ENCODE data around the gene HMGN4. TPM values are rescaled to one million over a fixed set of nuclear protein-coding genes. Genes with fewer than 3 reads are reported as not detected.
A peak's percentile ranks its signal among the peaks of the same experiment; 100 is the strongest.

The HMGN4 gene
- total and polyA plus RNA-seq, 9 of the 15 experiments (the other 6 are each of a cell fraction or from before 2014, with no cell fraction given): 35.4 to 134 (median 94.1) TPM

- TF ChIP-seq FOXJ3 (CRISPR knock-in tag; IDR thresholded peaks at IDR 0.05) (no peak), FOXK2 (conservative IDR thresholded peaks at IDR 0.05 in 1 of 2, IDR thresholded peaks at IDR 0.05 in 1 of 2; ENCODE audit: low read depth in 2 of 2) (peak in 1 of 2 experiments; percentile 28; a peak in 1 of 4 replicates), E2F4 (CRISPR knock-in tag; IDR thresholded peaks at IDR 0.05; ENCODE audit: low read depth) (no peak; the same call in 1 of the 2 replicates), MBD1 (CRISPR knock-in tag; IDR thresholded peaks at IDR 0.05) (no peak), SMARCA5 (IDR thresholded peaks at IDR 0.05) (no peak), ZNF354B (CRISPR knock-in tag; IDR thresholded peaks at IDR 0.05) (peak; percentile 73; the same call in 1 of the 2 replicates), PHTF2 (CRISPR knock-in tag; IDR thresholded peaks at IDR 0.05) (no peak), ZMIZ1 (IDR thresholded peaks at IDR 0.05; ENCODE audit: low read depth in 2 of 2, low read length in 2 of 2) (no peak), ELF2 (CRISPR knock-in tag; IDR thresholded peaks at IDR 0.05) (no peak; the same call in none of the 2 replicates), CBX3 (IDR thresholded peaks at IDR 0.05; ENCODE audit: borderline replicate concordance in 1 of 2, low read length in 2 of 2) (peak in 1 of 2 experiments; percentile 79; a peak in 2 of 3 replicates), ZNF347 (CRISPR knock-in tag; IDR thresholded peaks at IDR 0.05; ENCODE audit: low read depth) (peak; percentile 31; the same call in 1 of the 2 replicates), ZBTB17 (CRISPR knock-in tag; IDR thresholded peaks at IDR 0.05) (peak; percentile 81; the same call in 1 of the 2 replicates), IRF2 (CRISPR knock-in tag; IDR thresholded peaks at IDR 0.05) (no peak), MXI1 (IDR thresholded peaks at IDR 0.05; ENCODE audit: low read depth, low read length) (no peak; the same call in 1 of the 2 replicates), TRIM25 (IDR thresholded peaks at IDR 0.05; ENCODE audit: borderline replicate concordance) (no peak), ZNF324 (CRISPR knock-in tag; IDR thresholded peaks at IDR 0.05) (peak; percentile 63; the same call in 1 of the 2 replicates), HEY1 (CRISPR knock-in tag; IDR thresholded peaks at IDR 0.05; ENCODE audit: borderline replicate concordance) (peak; percentile 81), CHD1 (IDR thresholded peaks at IDR 0.05; ENCODE audit: low read length) (no peak)
These were observed 17.8 kb upstream of the HMGN4 start (continued) for GRCh38 chr6:26520237-26520849.

Data from K562 (cell line).